Cardiac muscle cell (in vitro differentiated cells and primary cell): ENCODE measurements around the gene PANX3. TPM values are rescaled to one million over a fixed set of nuclear protein-coding genes. Genes with fewer than 3 reads are reported as not detected.

Experiments
- DNase-seq, 2 donors: peaks; one replicate each; pipeline versions ENCODE4 v3.0.0 to v3.0.0-alpha.2; 2010 to 2017; ENCODE audit warnings: low read depth in 1 of 2, low spot score in 1 of 2
- H3K27ac ChIP-seq: fragments of 200-600 bp; sonication (generic); 2 replicates; pipeline ENCODE4 v1.5.1; 2016
- H3K27me3 ChIP-seq: fragments of 200-600 bp; sonication (generic); 2 replicates; pipeline ENCODE4 v1.6.0; 2016; ENCODE audit warnings: control low read depth
- H3K36me3 ChIP-seq: fragments of 200-600 bp; sonication (generic); 2 replicates; pipeline ENCODE4 v1.5.1; 2016; ENCODE audit warnings: control low read depth
- H3K4me1 ChIP-seq: fragments of 200-600 bp; sonication (generic); 2 replicates; pipeline ENCODE4 v1.8.1; 2017; ENCODE audit warnings: low read depth, mild to moderate bottlenecking, mixed run types
- H3K4me3 ChIP-seq: fragments of 200-600 bp; sonication (generic); 2 replicates; pipeline ENCODE4 v1.5.1; 2016; ENCODE audit warnings: mild to moderate bottlenecking
- H3K9me3 ChIP-seq: fragments of 200-600 bp; sonication (generic); 2 replicates; pipeline ENCODE4 v1.5.1; 2017; ENCODE audit warnings: low read depth, mild to moderate bottlenecking, control low read depth
- CTCF ChIP-seq: IDR thresholded peaks from 2 replicates; pipeline ENCODE4 v1.5.1; 2012; ENCODE audit warnings: low read depth, mild to moderate bottlenecking, low read length
- polyA plus RNA-seq: library from polyadenylated mRNA; unstranded; fragments of >200 nt; fragmentation: Nextera tagmentation; extraction: Ambion mirVana; gene quantifications from 2 replicates; pipeline ENCODE4 v1.2.1, GENCODE V29; 2016
- total RNA-seq: library from RNA; depleted of rRNA; stranded (reverse); fragments of >200 nt; gene quantifications from 2 replicates; pipeline ENCODE4 v1.2.3, GENCODE V29; 2016

The PANX3 gene
- total and polyA plus RNA-seq, 2 experiments from 2014 or later: not detected

GRCh38 chr11:124581817-124582216, 29.4 kb upstream of the PANX3 start:
- Histone ChIP-seq H3K4me3 (no peak overlapping the region), H3K27me3 (no peaks in the 10 kb centered on the region), H3K9me3 (no peaks in the 10 kb centered on the region), H3K36me3 (no peaks in the 10 kb centered on the region), H3K4me1 (no peaks in the 10 kb centered on the region), H3K27ac (no peak overlapping the region)
- DNase-seq: peak; percentile 5 to 16
- TF ChIP-seq CTCF: no peak

- no peaks in the 10 kb centered on the region for H3K36me3 ChIP-seq
- no peak overlapping the region for H3K4me3 ChIP-seq
- no peak for TF ChIP-seq CTCF
- H3K27ac ChIP-seq: no peak overlapping the region
- no peaks in the 10 kb centered on the region for H3K9me3 ChIP-seq
- no peak for DNase-seq
- no peaks in the 10 kb centered on the region for H3K4me1 ChIP-seq
- no peaks in the 10 kb centered on the region for H3K27me3 ChIP-seq
Observed at GRCh38 chr11:124582565-124582964, 28.7 kb upstream of the PANX3 start.

GRCh38 chr11:124583781-124584180, 27.4 kb upstream of the PANX3 start:
- H3K27ac ChIP-seq: no peak overlapping the region
- H3K27me3 ChIP-seq: no peaks in the 10 kb centered on the region
- no peaks in the 10 kb centered on the region for H3K4me1 ChIP-seq
- H3K9me3 ChIP-seq: no peaks in the 10 kb centered on the region
- no peak overlapping the region for H3K4me3 ChIP-seq
- H3K36me3 ChIP-seq: no peaks in the 10 kb centered on the region
- TF ChIP-seq CTCF: no peak
- DNase-seq: peak in 1 of 2 donors; percentile 7

- H3K4me1 ChIP-seq: no peaks in the 10 kb centered on the region
- H3K36me3 ChIP-seq: no peaks in the 10 kb centered on the region
- no peaks in the 10 kb centered on the region for H3K9me3 ChIP-seq
- no peak for DNase-seq
- H3K27me3 ChIP-seq: no peaks in the 10 kb centered on the region
- no peak overlapping the region for H3K27ac ChIP-seq
- H3K4me3 ChIP-seq: no peak overlapping the region
- TF ChIP-seq CTCF: no peak
Observed at GRCh38 chr11:124584681-124585372, 26.4 kb upstream of the PANX3 start.

- H3K36me3 ChIP-seq: no peaks in the 10 kb centered on the region
- no peaks in the 10 kb centered on the region for H3K27me3 ChIP-seq
- H3K9me3 ChIP-seq: no peaks in the 10 kb centered on the region
- TF ChIP-seq CTCF: peak; percentile 66
- H3K4me1 ChIP-seq: no peaks in the 10 kb centered on the region
- no peak overlapping the region for H3K27ac ChIP-seq
- no peak overlapping the region for H3K4me3 ChIP-seq
- DNase-seq: peak; percentile 67 to 82
Observed at GRCh38 chr11:124586238-124586860, 24.9 kb upstream of the PANX3 start.
